LNCaP clone FGC (cell line): ENCODE results near the gene KIF2C.
"Not testable (repeated sequence)": the region's sequence is repeated elsewhere in the genome, so short reads cannot be mapped to it uniquely, and the experiment has no call there.

ENCODE experiments used
- DNase-seq: peaks from one replicate; pipeline ENCODE4 v3.0.0-alpha.2; 2011; ENCODE audit warnings: low read depth
- H3K4me3 ChIP-seq: 2 replicates; pipeline ENCODE4 v1.5.1; 2011; ENCODE audit warnings: mild to moderate bottlenecking, low read depth, low read length, control low read depth
- CTCF ChIP-seq: IDR thresholded peaks from 2 replicates; pipeline ENCODE4 v1.5.1; 2012; ENCODE audit warnings: mild to moderate bottlenecking; ENCODE audit not compliant: control insufficient read depth, insufficient read depth; ENCODE audit errors: extremely low read depth

KIF2C gene

GRCh38 chr1:44808938-44809917, 69.6 kb downstream of the KIF2C start:
- H3K4me3 ChIP-seq = no peak overlapping the region
- DNase-seq = no peak
- no peak for TF ChIP-seq CTCF

DNA sequence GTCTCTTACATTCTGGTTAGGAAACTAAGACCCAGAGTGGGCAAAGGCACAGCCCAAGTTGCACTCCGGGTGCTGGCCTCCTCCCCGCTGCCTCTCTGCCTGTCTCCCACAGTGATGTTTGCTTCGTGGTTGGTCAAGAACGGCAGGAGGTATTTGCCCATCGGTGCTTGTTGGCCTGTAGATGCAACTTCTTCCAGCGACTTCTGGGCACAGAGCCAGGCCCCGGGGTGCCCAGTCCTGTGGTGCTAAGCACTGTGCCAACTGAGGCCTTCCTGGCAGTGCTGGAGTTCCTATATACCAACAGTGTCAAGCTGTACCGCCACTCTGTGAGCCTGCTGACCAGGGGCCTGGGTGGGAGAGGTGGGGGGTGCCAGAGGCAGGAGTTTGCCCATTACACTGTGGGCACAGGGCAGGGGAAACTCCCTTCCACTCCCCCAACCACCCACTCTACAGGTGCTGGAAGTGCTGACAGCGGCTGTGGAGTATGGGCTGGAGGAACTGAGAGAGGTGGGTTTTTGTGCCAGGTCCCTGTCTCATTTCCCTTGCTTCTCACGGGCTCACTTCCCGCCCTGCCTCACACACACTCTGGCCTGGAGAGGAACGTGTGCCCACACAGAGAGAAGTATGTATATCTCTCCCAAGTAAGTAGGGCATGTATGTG, 70.6 kb downstream of the KIF2C start:
- TF ChIP-seq CTCF = no peak
- DNase-seq = peak; percentile 61
- H3K4me3 ChIP-seq = no peak overlapping the region

- not testable (repeated sequence) for DNase-seq, H3K4me3 ChIP-seq
These were observed 71.1 kb downstream of the KIF2C start for GRCh38 chr1:44810762-44811105.

DNA sequence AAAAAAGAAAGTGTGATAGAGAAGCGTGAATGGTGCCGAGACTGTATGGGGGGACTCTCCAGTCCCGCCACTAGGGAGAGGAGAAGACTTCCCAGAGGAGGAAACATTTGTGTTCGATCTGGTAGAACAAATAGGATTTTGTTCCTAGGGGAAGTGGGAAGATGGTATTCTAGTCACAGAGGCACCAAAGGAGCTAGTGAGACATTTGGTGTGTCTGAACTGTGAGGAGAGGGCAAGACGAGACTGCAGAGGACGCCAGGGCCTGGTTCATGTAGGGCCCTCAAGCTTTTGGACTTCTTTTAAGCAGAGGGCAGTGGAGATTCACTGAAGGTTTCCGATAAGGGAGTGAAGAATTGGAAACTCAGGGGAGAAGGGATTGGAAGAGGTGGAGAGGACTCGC, 71.6 kb downstream of the KIF2C start:
- no peak overlapping the region for H3K4me3 ChIP-seq
- no peak for DNase-seq
- TF ChIP-seq CTCF = no peak

DNA sequence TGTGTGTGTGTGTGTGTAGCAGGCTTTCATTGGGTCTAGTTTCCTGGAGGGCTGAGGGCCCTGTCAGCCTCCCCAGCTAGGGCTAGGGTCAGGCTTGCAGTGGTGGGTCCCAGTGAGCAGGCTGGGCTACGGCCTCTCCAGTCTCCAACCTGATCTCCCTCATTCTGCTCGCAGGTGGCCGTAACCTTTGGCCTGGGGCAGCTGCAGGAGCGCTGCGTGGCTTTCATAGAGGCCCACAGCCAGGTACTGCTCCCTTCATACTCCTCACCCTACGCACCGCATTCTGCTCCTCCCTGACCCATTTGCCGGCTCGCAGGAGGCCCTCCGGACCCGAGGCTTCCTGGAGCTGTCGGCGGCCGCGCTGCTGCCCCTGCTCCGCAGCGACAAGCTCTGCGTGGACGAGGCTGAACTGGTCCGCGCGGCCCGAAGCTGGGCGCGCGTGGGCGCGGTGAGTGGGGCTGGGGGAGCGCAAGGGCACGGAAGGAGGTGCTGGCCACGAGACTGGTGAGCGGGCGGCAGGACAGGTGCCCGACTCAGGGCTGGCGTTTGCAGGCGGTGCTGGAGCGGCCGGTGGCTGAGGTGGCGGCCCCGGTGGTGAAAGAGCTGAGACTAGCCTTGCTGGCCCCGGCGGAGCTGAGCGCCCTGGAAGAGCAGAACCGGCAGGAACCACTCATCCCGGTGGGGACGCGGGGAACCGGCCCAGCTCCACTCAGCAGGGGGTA, 73.3 kb downstream of the KIF2C start:
- no peak for DNase-seq
- TF ChIP-seq CTCF = no peak
- peak overlapping the region; percentile 64 for H3K4me3 ChIP-seq

GRCh38 chr1:44815926-44816325, 76.3 kb downstream of the KIF2C start:
- not testable (repeated sequence) for H3K4me3 ChIP-seq, DNase-seq

- DNase-seq = no peak
These were observed 77.7 kb downstream of the KIF2C start for GRCh38 chr1:44817307-44817706.

More at GRCh38 chr1:44817307-44817706, 77.7 kb downstream of the KIF2C start:
- H3K4me3 ChIP-seq = no peak overlapping the region
- TF ChIP-seq CTCF = no peak
